Caco-2 (cell line): ENCODE data around the gene MINDY1. TPM values are rescaled to one million over a fixed set of nuclear protein-coding genes. Genes with fewer than 3 reads are reported as not detected.

Experiments used
- BruUV-seq: library from RNA; stranded (reverse); fragments of 400-500 nt; replicated peaks from 2 replicates; lab custom pipeline; 2021; lab: Mats Ljungman, UMichigan
- CTCF ChIA-PET: fragments of 300-600 bp; sonication (Branson Sonifier 250); formaldehyde crosslinking; loops from one replicate; lab custom pipeline; 2022; ENCODE audit warnings: antibody characterized with exemption; lab: Charles Lee
- POLR2A ChIA-PET: fragments of 300-600 bp; sonication (Branson Sonifier 250); formaldehyde crosslinking; loops from one replicate; lab custom pipeline; 2022; ENCODE audit warnings: antibody characterized with exemption; lab: Charles Lee
- DNase-seq, 2 experiments: peaks; one replicate each; pipeline versions ENCODE4 v3.0.0 to v3.0.0-alpha.2; 2020 to 2022
- H3K27me3 ChIP-seq: replicated peaks from 2 replicates; pipeline ENCODE4 v1.6.0; 2011; ENCODE audit warnings: low read length; ENCODE audit not compliant: control insufficient read depth, insufficient read depth
- H3K36me3 ChIP-seq: 2 replicates; pipeline ENCODE4 v1.5.1; 2011; ENCODE audit warnings: low read length; ENCODE audit not compliant: control insufficient read depth, insufficient read depth
- H3K4me1 ChIP-seq: fragments of 250-450 bp; sonication (Bioruptor Pico); 2 replicates; pipeline ENCODE4 v1.5.1; 2020; ENCODE audit warnings: mild to moderate bottlenecking
- H3K4me3 ChIP-seq: 2 replicates; pipeline ENCODE4 v1.5.1; 2011; ENCODE audit warnings: low read depth, mild to moderate bottlenecking, control low read depth, low read length
- H3K9me3 ChIP-seq: fragments of 250-450 bp; sonication (Bioruptor Pico); 2 replicates; pipeline ENCODE4 v1.5.1; 2020; ENCODE audit warnings: mild to moderate bottlenecking, moderate library complexity
- H3K27ac Mint-ChIP-seq: one replicate; pipeline ENCODE4 v1.8.0; 2022; ENCODE audit warnings: mixed read lengths; ENCODE audit not compliant: unreplicated experiment
- H3K27me3 Mint-ChIP-seq: one replicate; pipeline ENCODE4 v1.8.0; 2022; ENCODE audit warnings: mixed read lengths; ENCODE audit not compliant: insufficient read depth, unreplicated experiment
- H3K36me3 Mint-ChIP-seq: one replicate; pipeline ENCODE4 v1.8.0; 2022; ENCODE audit warnings: mild to moderate bottlenecking, mixed read lengths; ENCODE audit not compliant: insufficient read depth, unreplicated experiment
- H3K4me1 Mint-ChIP-seq: one replicate; pipeline ENCODE4 v1.8.0; 2022; ENCODE audit warnings: low read depth, mixed read lengths; ENCODE audit not compliant: unreplicated experiment
- H3K4me3 Mint-ChIP-seq: one replicate; pipeline ENCODE4 v1.8.0; 2022; ENCODE audit warnings: mild to moderate bottlenecking, moderate library complexity, mixed read lengths; ENCODE audit not compliant: unreplicated experiment
- H3K9me3 Mint-ChIP-seq: one replicate; pipeline ENCODE4 v1.8.0; 2022; ENCODE audit warnings: mixed read lengths; ENCODE audit not compliant: unreplicated experiment
- intact Hi-C: fragments of 100-400 bp; cut with micrococcal nuclease; formaldehyde crosslinking; loops from one replicate; pipeline ENCODE4 v1.10.0; 2022; ENCODE audit not compliant: unreplicated experiment
- total RNA-seq: library from RNA; stranded (reverse); gene quantifications from 2 replicates; pipeline ENCODE4 v1.2.3, GENCODE V29; 2022
- TF ChIP-seq, protein P1 (sequence below), 2 experiments: fragments of 200-600 bp in 1 of 2; IDR thresholded peaks; 1 replicate in 1 of 2; 2 replicates in 1 of 2; pipeline versions ENCODE4 v1.5.1 to v1.8.0; 2011 to 2022; ENCODE audit warnings: antibody characterized with exemption in 1 of 2, control low read depth in 1 of 2, inconsistent platforms in 1 of 2, low read depth in 1 of 2, low read length in 1 of 2, mild to moderate bottlenecking in 1 of 2, moderate library complexity in 1 of 2; ENCODE audit not compliant: insufficient read depth in 1 of 2, severe bottlenecking in 1 of 2, unreplicated experiment in 1 of 2

The MINDY1 gene
- total RNA-seq, 1 experiment from 2014 or later = 15.6 TPM

DNA sequence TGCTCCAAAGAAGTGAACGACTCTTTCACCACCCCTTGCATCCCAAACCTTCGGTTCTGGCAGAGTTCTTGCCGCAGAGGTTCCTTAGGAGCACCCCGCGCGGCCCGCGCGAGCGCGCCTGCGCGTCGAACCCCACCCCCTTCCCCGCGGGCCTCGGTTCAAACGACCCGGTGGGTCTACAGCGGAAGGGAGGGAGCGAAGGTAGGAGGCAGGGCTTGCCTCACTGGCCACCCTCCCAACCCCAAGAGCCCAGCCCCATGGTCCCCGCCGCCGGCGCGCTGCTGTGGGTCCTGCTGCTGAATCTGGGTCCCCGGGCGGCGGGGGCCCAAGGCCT is 40.9 kb upstream of the MINDY1 start, which contains the start of gene C1orf56:
Gene C1orf56, plus strand, starts transcription at position 161 of the 334 bp plus-strand sequence. Its CDS starts 97 bp downstream, at position 258.
- intact Hi-C loops = loop anchor here (2.0 kb wide), 1 partner anchor 67 kb away; no protein-coding TSS in a partner anchor
- peaks cover 39% of the 10 kb centered on the region for H3K36me3 Mint-ChIP-seq
- H3K9me3 Mint-ChIP-seq = no peaks in the 10 kb centered on the region
- no peaks in the 10 kb centered on the region for H3K27me3 Mint-ChIP-seq
- Histone ChIP-seq H3K36me3 (no peaks in the 10 kb centered on the region), H3K9me3 (no peaks in the 10 kb centered on the region), H3K4me3 (peak within 1 kb of the TSS; percentile 72), H3K27me3 (no peaks in the 10 kb centered on the region), H3K4me1 (peaks cover 4% of the 10 kb centered on the region)
- H3K27ac Mint-ChIP-seq = peak within 1 kb of the TSS; percentile 74
- H3K4me1 Mint-ChIP-seq = no peaks in the 10 kb centered on the region
- DNase-seq = peak; percentile 79 to 80
- no TSS peak for BruUV-seq
- POLR2A ChIA-PET = interaction anchor here (0.6 to 1.1 kb wide), 6 partner anchors 24 to 142 kb away, joined by 3 to 6 read pairs (median 4); partner anchors contain the start of genes MINDY1 and VPS72
- CTCF ChIA-PET = interaction anchor here (0.6 to 1.5 kb wide), 11 partner anchors 9 to 115 kb away, joined by 3 to 15 read pairs (median 4); partner anchors contain the start of genes CDC42SE1, MINDY1 and MLLT11
- peak within 1 kb of the TSS; percentile 81 for H3K4me3 Mint-ChIP-seq
- TF ChIP-seq, protein P1, sequence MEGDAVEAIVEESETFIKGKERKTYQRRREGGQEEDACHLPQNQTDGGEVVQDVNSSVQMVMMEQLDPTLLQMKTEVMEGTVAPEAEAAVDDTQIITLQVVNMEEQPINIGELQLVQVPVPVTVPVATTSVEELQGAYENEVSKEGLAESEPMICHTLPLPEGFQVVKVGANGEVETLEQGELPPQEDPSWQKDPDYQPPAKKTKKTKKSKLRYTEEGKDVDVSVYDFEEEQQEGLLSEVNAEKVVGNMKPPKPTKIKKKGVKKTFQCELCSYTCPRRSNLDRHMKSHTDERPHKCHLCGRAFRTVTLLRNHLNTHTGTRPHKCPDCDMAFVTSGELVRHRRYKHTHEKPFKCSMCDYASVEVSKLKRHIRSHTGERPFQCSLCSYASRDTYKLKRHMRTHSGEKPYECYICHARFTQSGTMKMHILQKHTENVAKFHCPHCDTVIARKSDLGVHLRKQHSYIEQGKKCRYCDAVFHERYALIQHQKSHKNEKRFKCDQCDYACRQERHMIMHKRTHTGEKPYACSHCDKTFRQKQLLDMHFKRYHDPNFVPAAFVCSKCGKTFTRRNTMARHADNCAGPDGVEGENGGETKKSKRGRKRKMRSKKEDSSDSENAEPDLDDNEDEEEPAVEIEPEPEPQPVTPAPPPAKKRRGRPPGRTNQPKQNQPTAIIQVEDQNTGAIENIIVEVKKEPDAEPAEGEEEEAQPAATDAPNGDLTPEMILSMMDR (IDR thresholded peaks at IDR 0.05; ENCODE audit: insufficient read depth in 1 of 2, low read depth in 1 of 2, low read length in 1 of 2, severe bottlenecking in 1 of 2, unreplicated experiment in 1 of 2) = no peak

DNA sequence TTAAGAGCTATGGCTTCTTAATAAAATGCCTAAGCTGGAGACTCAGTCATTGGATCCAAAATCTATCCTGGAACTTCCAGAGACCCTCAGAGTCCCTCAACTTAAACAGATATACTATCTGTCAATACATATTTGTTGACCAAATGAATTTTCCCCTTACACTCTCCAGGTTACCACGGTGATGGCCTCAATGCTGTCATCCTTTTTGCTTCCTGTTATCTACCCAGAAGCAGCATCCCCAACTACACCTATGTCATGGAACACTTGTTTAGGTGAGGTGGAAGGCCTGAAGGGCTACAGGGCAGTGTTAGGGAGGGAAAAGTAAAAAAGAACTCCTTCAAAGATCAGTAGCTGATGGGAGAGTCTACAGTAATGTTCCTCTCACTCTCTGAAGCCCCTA is 36.5 kb upstream of the MINDY1 start:
- CTCF ChIA-PET = no interaction called here
- Mint-ChIP-seq H3K36me3 (peaks cover 21% of the 10 kb centered on the region), H3K27me3 (no peaks in the 10 kb centered on the region), H3K9me3 (no peaks in the 10 kb centered on the region), H3K4me1 (no peaks in the 10 kb centered on the region), H3K27ac (no peak overlapping the region), H3K4me3 (no peak overlapping the region)
- BruUV-seq = no TSS peak
- intact Hi-C loops = no loop called here
- no peaks in the 10 kb centered on the region for H3K36me3 ChIP-seq
- no peaks in the 10 kb centered on the region for H3K4me1 ChIP-seq
- no peaks in the 10 kb centered on the region for H3K27me3 ChIP-seq
- H3K9me3 ChIP-seq = no peaks in the 10 kb centered on the region
- TF ChIP-seq, protein P1 (IDR thresholded peaks at IDR 0.05; ENCODE audit: insufficient read depth in 1 of 2, low read depth in 1 of 2, low read length in 1 of 2, severe bottlenecking in 1 of 2, unreplicated experiment in 1 of 2) = no peak
- H3K4me3 ChIP-seq = no peak overlapping the region
- no peak for DNase-seq
- POLR2A ChIA-PET = no interaction called here

DNA sequence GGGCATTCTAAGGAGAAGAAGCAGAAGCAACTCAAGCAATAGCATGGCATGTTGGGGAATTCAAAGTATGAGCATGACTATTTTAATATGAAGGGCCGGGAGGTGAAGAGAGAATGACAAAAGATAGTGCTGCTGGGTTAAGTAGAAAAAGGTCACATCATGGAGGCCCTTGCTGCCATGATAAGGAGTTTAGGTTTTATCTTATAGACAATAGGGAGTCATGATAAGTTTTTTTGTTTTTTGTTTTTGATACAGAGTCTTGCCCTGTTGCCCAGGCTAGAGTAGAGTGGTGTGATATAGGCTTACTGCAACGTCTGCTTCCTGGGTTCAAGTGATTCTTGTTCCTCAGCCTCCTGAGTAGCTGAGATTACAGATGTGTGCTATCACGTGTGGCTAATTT is 32.8 kb upstream of the MINDY1 start:
- CTCF ChIA-PET = interaction anchor here (1.3 kb wide), 1 partner anchor 8 kb away, joined by 3 read pairs; the partner anchor contains the start of gene C1orf56
- Histone ChIP-seq H3K27me3 (no peaks in the 10 kb centered on the region), H3K4me3 (no peak overlapping the region), H3K9me3 (no peaks in the 10 kb centered on the region), H3K4me1 (no peaks in the 10 kb centered on the region), H3K36me3 (no peaks in the 10 kb centered on the region)
- intact Hi-C loops = no loop called here
- H3K4me3 Mint-ChIP-seq = no peak overlapping the region
- no peaks in the 10 kb centered on the region for H3K27me3 Mint-ChIP-seq
- H3K4me1 Mint-ChIP-seq = no peaks in the 10 kb centered on the region
- peaks cover 6% of the 10 kb centered on the region for H3K36me3 Mint-ChIP-seq
- H3K9me3 Mint-ChIP-seq = no peaks in the 10 kb centered on the region
- H3K27ac Mint-ChIP-seq = no peak overlapping the region
- TF ChIP-seq, protein P1 (IDR thresholded peaks at IDR 0.05; ENCODE audit: insufficient read depth in 1 of 2, low read depth in 1 of 2, low read length in 1 of 2, severe bottlenecking in 1 of 2, unreplicated experiment in 1 of 2) = no peak
- no peak for DNase-seq
- POLR2A ChIA-PET = no interaction called here
- no TSS peak for BruUV-seq
